Left cardiac atrium (tissue), 4 donors: ENCODE results near the gene LCE1A. TPM values are rescaled to one million over a fixed set of nuclear protein-coding genes. Genes with fewer than 3 reads are reported as not detected.

ENCODE experiments used
- ATAC-seq, 2 donors: fragments of 200-7000 bp; cut with Tn5 transposase; one replicate each; pipeline ENCODE4 v1.9.1; 2020; ENCODE audit warnings: mild to moderate bottlenecking in 2 of 2, moderate library complexity in 2 of 2
- DNase-seq: peaks from one replicate; pipeline ENCODE4 v3.0.0-alpha.2; 2020
- intact Hi-C, 2 donors: fragments of 100-400 bp; cut with DNase I; formaldehyde crosslinking; loops; one replicate each; pipeline versions ENCODE4 v1.14.1 to v1.15.1; 2022 to 2023
- total RNA-seq, 2 donors: library from RNA; stranded (reverse); fragmentation: NEBNext Ultra II Directional; extraction: Animal tissue kit (Norgen Biotek cat#: 25700); gene quantifications; one replicate each; pipeline ENCODE4 v1.2.1, GENCODE V29; 2021
- donor health status: DM: no; HTN: yes; CAD: no.
- donor health status: DM: no; HTN: yes; CAD: no; lungs with severe emphysema.
- donor health status: DM: yes; HTN: yes; CAD: no.
- donor health status: Dilated cardiomyopathy.

The LCE1A gene
- total RNA-seq, 2 donors from 2014 or later: not detected

DNA sequence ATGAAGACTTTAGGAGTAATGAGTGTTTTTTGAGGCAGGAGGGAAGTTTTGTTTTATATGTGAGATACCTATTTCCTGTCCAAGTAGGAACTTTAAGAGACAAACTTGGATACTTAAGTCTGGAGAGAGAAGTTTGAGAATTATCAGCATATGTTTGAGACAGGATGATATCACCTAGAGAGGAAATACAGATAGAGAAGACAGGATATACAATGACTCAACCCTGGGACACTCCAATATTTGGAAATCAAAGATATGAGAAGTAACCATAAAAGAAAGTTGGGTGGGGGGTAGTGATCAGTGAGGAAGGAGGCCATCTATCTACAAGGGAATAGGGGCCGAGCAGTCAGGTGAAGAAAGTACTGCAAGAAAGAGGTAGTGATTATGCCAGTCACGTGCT lies 39.0 kb downstream of the LCE1A start:
- ATAC-seq (no peak), DNase-seq (no peak)
- intact Hi-C loops: loop anchor here in 1 of 2 donors (5.0 kb wide), 1 partner anchor 356 kb away; no protein-coding TSS in a partner anchor

DNA sequence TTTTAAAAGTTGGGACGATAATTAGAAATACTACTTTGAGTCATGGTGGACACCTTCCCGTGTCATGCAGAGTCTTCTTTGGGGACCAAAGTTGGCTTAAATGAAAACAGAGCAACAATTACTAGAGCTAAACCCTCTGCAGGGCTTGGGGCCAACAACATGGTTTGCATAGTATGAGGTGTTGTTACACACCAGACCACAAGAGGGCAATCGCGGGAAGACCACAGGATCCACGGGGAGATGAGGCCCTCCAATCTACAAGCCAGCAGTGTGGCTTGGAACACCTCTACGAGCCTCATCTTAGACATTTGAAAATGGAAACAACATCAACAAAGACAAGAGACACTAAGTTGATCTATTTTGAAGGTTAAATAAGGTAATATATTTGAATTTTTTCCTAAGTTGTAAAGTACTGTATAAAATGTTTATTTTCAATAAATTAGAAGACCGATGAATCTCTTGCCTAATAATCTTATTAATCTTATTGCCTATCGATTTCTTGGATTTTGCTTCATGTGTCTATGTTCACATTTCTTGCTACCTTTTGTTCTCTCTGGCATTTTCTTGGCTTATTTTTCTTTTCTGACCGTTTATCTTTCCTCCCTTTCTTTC lies 42.6 kb downstream of the LCE1A start:
- ATAC-seq (peak in 1 of 2 donors; percentile 69), DNase-seq (peak; percentile 58)
- intact Hi-C loops: loop anchor here (5.0 to 10.0 kb wide), 2 partner anchors 352 to 355 kb away; no protein-coding TSS in a partner anchor

DNA sequence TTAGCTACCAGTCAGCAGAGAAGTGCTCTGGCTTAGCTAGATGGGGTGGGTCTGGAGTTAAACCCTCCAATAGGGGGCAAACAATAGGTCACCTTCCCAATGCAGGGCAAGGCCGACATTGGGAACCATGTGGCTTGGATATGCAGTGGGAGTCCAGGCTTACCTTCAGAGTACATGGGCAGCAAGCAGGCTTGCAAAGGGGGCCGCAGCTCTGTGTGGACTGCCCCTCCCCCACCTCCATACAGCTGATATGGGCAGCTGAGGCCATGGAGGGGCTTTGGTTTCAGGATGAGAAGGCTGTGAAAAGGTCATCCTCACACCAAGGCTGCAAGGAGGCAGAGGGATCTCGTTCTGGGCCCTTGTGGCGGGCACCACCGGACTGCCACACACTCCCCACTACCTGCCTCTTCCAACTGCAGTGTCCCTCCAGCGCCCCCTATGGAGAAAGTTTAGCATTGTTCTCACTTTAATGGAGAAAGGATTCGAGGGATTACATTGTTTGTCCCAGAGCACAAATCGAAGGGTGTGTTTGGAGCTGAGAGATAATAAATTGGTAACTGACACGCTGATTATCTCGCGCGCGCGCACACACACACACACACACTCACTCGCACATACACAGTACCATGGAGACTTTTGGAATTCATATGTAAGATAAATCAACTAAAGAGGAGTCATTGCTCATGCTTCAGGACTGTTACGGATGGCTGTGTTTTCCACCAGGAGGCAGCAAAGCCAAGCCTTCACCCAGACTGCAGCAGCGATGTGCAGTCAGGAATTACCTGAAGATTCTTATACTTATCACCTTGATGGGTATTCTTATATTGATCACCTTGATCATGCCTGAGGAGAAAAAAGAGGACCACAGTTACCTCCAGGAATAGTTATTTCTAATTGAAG lies 43.8 kb downstream of the LCE1A start:
- ATAC-seq: no peak
- DNase-seq: no peak
- intact Hi-C loops: loop anchor here in 1 of 2 donors (10.0 kb wide), 1 partner anchor 354 kb away; no protein-coding TSS in a partner anchor

DNA sequence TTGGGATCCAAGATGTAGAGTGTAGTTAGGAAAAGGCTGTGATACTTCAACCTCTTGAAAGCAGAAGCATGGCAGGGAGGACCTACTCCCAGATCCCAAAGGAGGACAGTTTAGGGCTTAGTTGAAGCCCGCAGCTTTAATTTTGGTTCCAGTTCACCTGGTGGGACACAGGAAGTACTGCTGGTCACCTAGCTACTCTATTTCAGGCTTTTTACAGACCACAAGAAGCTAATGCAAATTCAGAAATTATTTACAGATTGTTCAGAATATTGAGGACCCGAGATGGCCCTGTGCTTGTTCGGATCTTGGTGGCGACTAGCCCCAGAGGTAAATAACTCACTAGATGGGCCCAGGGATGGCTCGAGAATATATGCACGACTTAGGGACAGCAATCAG lies 44.5 kb downstream of the LCE1A start:
- intact Hi-C loops: loop anchor here in 1 of 2 donors (10.0 kb wide), 1 partner anchor 353 kb away; no protein-coding TSS in a partner anchor
- no peak for DNase-seq
- ATAC-seq: no peak

DNA sequence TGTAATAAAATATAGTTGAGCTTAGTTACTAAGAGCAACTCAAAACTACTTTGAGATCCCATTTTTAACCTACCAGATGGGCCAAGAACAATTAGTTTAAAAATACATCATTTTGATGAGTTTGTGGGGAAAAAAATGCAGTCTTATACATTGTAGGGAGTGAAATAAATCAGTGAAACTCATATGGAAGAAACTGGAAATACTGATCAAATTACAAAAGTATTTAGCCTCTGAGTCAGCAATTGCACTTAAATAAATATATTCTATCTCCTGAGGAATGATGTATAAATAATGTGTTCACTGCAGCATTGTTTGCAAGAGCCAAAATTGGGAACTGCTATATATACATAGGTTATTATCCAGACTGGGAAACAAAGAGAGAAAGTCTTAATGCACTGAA lies 46.2 kb downstream of the LCE1A start:
- intact Hi-C loops: loop anchor here in 1 of 2 donors (10.0 kb wide), 1 partner anchor 351 kb away; no protein-coding TSS in a partner anchor
- DNase-seq (no peak), ATAC-seq (no peak)

DNA sequence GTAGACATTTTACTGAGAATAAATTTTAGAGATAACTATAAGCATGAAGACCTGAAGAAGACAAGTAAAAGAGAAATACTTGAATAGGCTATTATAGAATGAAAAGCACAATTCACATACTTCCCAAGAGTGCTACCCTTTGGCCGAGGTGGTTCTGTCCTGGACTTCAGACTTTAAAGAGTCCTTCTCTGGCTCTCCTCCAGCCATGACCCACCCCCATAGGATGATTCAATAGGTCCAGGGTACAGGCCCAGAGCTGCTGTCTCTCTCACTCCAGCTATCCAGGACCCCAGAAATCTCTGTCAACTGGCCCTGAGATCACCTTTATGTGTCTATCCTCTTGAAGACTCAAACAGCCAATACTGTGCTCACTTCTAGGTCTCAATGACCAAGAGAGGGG lies 49.6 kb downstream of the LCE1A start:
- ATAC-seq: no peak
- intact Hi-C loops: loop anchor here in 1 of 2 donors (10.0 kb wide), 1 partner anchor 348 kb away; no protein-coding TSS in a partner anchor
- DNase-seq: no peak

Other genes with a start within 250 kb of the LCE1A start
- gene LCE3D, start 247.0 kb upstream of the LCE1A start, total RNA-seq: not detected
- not detected for gene LCE3C, start 227.2 kb upstream of the LCE1A start, total RNA-seq
- not detected for gene LCE3B, start 213.7 kb upstream of the LCE1A start, total RNA-seq
- gene LCE3A, start 204.4 kb upstream of the LCE1A start, total RNA-seq: not detected
- not detected for gene LCE2D, start 164.1 kb upstream of the LCE1A start, total RNA-seq
- not detected for gene LCE2C, start 152.2 kb upstream of the LCE1A start, total RNA-seq
- gene LCE2B, start 141.3 kb upstream of the LCE1A start, total RNA-seq: not detected
- not detected for gene LCE2A, start 129.1 kb upstream of the LCE1A start, total RNA-seq
- gene LCE4A, start 119.3 kb upstream of the LCE1A start, total RNA-seq: not detected
- gene KPRP, start 69.4 kb upstream of the LCE1A start, total RNA-seq: not detected
- gene LCE1F, start 52.3 kb upstream of the LCE1A start, total RNA-seq: not detected
- gene LCE1E, start 41.2 kb upstream of the LCE1A start, total RNA-seq: not detected
- gene LCE1D, start 30.8 kb upstream of the LCE1A start, total RNA-seq: not detected
- not detected for gene LCE1C, start 20.8 kb upstream of the LCE1A start, total RNA-seq
- not detected for gene LCE1B, start 15.5 kb upstream of the LCE1A start, total RNA-seq
- gene LCE6A, start 15.4 kb downstream of the LCE1A start, total RNA-seq: not detected
- not detected for gene LCE7A, start 32.5 kb downstream of the LCE1A start, total RNA-seq
- not detected for gene SMCP, start 50.8 kb downstream of the LCE1A start, total RNA-seq
- not detected for gene IVL, start 81.1 kb downstream of the LCE1A start, total RNA-seq
- not detected for gene SPRR5, start 119.7 kb downstream of the LCE1A start, total RNA-seq
- not detected for gene SPRR4, start 143.2 kb downstream of the LCE1A start, total RNA-seq
- gene SPRR1A, start 156.6 kb downstream of the LCE1A start, total RNA-seq: not detected
- not detected for gene SPRR3, start 174.3 kb downstream of the LCE1A start, total RNA-seq
- gene SPRR1B, start 203.7 kb downstream of the LCE1A start, total RNA-seq: not detected
- gene SPRR2D, start 213.6 kb downstream of the LCE1A start, total RNA-seq: not detected
- gene SPRR2A, start 230.0 kb downstream of the LCE1A start, total RNA-seq: not detected
- not detected for gene SPRR2B, start 244.1 kb downstream of the LCE1A start, total RNA-seq